Measurements from ENCODE around the gene REEP1.

Gene REEP1

DNA sequence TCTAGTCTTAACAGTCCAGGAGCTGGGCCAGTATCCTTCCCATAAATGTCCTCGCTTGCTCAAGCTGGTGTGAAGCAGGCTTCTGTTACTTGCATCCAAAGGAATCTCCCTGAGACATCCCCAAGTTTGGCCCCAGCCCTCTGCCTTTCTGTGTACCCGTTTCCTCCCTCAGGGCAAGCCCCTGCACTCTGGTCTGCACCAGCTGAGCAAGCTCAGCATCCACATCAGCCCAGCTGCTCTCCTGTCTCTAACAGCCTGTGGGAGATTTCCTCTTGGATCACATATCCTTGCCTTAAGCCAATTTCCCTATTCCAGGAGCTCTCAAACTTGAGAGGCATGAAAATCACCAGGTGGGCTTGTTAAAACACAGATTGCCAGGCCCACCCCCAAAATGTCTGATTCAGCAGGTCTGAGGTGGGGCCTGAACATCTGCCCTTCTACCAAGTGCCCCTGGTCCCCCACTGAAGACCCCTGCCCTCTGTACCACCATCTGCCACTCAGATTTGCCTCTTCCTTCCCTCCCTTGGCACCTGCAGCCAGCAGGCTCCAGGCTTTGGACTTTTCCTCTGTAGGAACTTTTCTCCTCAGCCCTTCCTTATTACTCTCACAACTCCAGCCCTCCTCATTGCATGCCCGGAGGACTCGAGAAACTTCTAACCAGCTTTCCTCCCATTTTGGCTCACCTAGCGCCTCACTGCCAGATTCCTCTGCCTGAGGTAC lies 32.1 kb downstream of the REEP1 start:
- no peak for DNase-seq

DNA sequence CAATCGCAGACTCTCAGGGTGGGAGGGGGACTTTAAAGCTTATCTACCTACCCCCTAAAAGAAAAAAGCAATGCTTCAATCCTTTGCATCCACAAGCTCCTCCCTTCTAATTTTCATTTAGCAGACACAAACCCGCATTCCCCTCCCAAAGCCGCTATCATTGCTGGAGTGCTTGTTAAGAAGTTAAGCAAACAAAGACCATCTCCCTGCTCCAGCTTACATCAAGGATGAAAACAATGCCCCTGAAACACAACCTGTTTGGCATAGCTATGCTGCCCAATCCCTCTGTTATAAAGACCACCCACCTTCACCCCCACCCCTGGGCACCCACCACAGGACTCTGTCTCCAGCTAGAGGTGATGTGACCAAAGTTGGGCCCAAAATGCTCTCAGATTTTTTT lies 33.0 kb downstream of the REEP1 start:
- no peak for DNase-seq

DNA sequence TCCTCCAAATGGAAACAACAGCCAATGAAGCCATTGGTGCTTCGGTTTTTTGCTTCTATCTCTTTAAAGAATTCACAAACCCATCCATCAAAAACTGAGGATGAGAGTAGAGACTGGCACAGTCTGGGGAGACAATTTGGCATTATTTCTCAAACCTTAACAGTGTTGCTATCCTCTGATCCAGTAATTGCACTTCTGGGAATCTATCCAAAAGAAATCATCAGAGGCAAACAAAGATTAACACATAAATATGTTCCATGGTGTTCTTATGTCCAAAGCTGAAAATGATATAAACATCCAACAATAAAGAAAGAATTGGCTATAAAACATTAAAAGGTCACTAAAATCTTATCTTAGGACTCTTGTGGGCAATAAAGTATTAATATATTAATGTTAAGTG lies 35.1 kb downstream of the REEP1 start:
- no peak for DNase-seq

- peak; percentile 31 for DNase-seq
Observed at GRCh38 chr2:86301711-86302202, 35.7 kb downstream of the REEP1 start.

- no peak for DNase-seq
Observed at GRCh38 chr2:86301009-86301408, 36.4 kb downstream of the REEP1 start.

GRCh38 chr2:86300496-86300895 lies 36.9 kb downstream of the REEP1 start:
- DNase-seq, result no peak

DNA sequence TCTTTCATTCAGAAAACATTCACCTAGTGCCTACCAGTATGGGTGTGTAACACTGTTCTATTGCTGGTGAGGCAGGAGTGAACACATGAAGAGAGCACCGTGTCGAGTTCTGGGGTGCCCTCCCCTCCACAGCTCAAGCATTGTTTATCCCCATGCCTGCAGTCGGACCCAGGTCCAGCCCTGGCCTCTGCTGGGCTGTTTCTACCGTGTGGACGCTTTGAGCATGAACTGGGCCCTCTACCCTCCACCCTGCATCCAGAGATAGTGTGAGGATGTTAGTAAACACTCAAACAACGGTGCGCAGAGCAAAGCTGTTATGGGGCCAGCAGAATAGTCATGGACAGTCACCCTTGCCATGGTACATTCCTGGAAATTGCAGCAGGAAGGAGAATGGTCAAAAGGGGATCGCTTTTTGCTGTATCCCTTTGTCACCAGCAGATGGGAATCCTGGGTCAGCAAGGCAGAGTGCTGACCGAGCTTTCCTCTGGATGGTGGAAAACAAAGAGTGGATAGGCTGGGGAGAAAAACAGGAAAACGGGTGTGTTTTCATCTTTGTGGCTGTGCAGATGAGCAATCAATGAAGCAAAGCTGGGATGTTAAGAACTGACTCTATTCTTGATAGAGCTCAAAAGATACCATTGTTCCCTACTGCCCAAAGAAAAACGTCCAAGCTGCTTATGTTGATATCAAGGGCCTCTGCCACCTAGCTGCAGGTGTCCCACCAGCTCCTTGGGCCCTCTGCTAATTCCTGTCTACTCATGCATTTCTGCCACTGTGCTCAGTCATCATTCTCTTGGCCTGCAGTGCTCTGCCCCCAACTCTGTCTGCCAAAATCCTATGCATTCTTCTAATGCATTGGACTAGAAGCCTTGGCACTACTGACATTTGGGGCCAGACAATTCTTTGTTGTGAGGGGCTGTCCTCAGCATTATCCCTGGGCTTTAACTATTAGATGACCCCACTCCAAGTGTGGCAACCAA lies 38.7 kb downstream of the REEP1 start:
- no peak for DNase-seq

DNA sequence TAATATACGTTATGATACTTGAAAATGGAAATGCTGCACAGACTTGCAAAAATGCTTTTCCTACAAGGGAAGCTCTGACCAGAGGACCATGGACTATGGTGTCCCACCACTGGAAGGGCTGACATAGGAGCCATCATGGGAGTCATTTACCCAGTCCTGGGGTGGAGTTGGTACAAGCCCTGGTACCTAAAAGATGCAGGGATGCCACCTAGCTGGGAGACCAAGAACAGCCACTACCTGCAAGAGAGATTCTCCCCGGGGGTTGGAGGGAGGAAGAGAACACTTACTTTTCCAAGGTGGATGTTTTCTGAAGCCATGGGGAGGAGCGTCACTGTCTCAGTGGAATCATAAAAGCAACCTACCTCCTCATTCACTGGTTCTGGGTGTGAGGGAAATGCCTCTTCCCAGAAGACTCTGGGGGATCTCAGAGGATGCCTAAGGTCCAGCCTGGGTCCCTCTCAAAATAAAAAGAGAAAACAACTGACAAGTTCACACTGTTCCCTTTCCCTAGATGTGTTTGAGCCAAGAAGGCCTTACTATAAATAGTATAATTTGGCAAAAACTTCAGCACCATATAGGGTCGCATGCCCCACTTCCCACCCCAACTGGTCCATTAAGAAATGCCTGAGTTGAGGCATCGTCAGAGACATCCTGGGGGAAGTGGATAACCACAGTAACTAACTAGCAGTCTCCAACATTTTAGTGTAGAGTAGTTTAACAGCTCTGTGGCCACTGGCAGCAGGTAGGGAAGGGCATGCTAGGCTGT lies 39.9 kb downstream of the REEP1 start:
- DNase-seq, result no peak

GRCh38 chr2:86296947-86297346 lies 40.5 kb downstream of the REEP1 start:
- DNase-seq, result no peak

GRCh38 chr2:86295066-86295465 lies 42.4 kb downstream of the REEP1 start:
- DNase-seq, result no peak

DNA sequence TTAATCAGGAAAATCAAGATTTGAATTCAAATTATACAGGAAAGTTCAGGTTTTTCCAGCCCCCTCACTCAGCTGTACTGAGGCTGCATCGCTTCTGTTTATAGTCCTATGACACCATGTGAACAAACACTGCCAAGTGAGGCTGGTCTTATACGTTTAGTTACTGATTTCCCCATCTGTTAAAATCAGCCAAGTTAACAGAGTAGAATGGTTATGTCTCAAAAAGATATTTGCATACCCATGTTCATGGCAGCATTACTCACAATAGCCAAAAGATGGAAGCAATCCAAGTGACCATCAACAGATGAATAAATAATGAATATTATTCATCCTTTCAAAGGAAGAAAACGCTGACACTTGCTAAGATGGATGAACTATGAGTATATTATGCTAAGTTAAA lies 43.8 kb downstream of the REEP1 start:
- DNase-seq, result peak; percentile 35

GRCh38 chr2:86292571-86293515 lies 44.6 kb downstream of the REEP1 start:
- no peak for DNase-seq

DNA sequence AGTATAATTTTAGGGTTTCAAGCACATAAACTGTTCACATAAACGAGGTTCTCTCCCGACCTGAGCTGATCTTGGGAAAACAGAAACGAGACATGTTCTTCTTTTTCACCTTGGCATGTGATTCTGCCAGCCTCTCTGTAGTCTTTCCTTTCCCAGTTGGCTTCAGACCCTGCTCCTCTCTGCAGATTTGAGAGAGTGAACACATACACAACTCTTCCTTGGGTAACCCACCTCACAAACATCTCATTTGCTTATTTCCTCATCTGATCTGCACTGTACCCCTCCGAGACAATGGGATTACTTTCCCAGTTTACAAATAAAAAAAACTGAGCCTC lies 46.1 kb downstream of the REEP1 start:
- DNase-seq, result no peak

- DNase-seq, result no peak
Observed at GRCh38 chr2:86290596-86291327, 46.7 kb downstream of the REEP1 start.

GRCh38 chr2:86286516-86286915 lies 50.9 kb downstream of the REEP1 start:
- DNase-seq, result no peak

DNA sequence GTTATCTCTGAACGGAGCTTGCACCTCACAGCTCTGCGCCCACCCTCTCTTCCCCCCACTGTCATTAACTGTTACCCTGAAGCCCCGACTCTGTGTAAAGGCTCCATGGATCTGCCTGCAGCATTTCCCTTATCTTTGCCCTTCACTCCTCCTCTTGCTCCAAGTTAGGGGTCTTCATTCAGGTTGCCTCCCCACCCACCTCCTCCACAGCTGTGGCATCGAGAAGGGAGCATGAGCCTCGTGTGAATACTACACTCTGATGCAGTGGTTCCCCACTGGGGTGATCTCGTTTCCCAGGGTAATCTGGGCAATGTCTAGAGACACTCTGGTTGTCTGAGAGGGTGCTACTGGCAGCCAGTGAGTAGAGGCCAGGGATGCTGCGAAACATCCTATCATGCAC lies 51.4 kb downstream of the REEP1 start:
- no peak for DNase-seq

GRCh38 chr2:86285571-86285970 lies 51.9 kb downstream of the REEP1 start:
- no peak for DNase-seq

DNA sequence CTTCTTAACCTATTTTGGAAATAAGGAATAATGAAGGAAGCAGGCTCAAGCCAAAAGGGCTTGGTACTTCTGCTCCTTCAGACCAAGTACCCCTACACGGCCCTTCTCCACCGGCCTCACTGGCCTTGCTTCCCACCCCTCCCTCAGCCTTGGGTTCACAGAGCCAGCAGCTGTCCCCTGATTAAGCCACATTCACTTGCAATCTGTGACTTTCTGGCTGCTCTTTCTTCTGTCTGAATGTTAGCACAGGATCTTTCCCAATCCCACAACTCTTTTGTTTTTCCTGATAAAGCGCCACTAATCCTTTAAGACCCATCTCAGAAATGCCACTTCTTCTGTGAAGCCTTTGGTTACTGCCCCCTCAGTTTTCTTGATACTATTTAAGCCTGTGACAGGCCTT lies 52.4 kb downstream of the REEP1 start:
- no peak for DNase-seq

GRCh38 chr2:86284401-86284841 lies 53.0 kb downstream of the REEP1 start:
- DNase-seq, result no peak

DNA sequence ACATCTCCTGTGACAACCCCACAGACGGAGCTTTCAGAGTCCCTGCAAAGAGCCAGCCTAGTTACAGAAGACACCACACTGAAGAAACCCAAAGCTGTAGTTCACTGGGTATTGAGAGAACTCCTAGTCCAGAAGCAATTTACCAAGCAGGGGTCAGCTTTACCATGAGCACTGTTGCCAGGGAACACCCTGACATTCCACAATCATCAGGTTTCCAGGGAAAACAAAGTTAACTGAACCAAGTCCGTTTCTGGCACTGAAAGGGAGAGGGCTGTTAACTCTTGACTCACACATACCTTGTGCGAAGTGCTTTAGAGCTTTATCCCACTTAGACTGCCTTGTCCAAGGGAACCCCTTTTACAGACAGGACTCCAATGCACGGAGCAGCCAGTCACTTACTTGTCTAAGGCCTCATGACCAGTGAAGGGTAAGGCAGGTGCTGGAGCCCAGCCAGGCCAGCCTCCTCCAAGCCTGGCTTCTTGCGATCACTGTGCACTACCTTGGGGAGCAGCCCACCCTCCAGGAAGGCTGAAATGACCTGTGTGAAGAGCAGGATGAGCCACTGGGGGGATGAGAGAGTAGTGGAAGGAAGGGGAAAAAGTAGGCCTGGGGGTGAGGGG lies 53.9 kb downstream of the REEP1 start:
- no peak for DNase-seq

Measured in fibroblast of upper back skin (primary cell).